WTC11 (cell line): ENCODE data around the gene TEN1. TPM values are rescaled to one million over a fixed set of nuclear protein-coding genes. Genes with fewer than 3 reads are reported as not detected.

Source experiments
- ATAC-seq: fragments of 200-7000 bp; cut with Tn5 transposase; 2 replicates; pipeline ENCODE4 v1.10.0; 2021; ENCODE audit warnings: mild to moderate bottlenecking, moderate library complexity
- CTCF ChIA-PET: fragments of 300-600 bp; sonication (Branson Sonifier 250); formaldehyde crosslinking; loops from one replicate; lab custom pipeline; 2021; ENCODE audit warnings: antibody characterized with exemption; lab: Charles Lee
- POLR2A ChIA-PET: fragments of 350-600 bp; sonication (Branson Sonifier 250); formaldehyde crosslinking; loops from one replicate; lab custom pipeline; 2021; ENCODE audit warnings: antibody characterized with exemption; lab: Charles Lee
- DNase-seq: peaks from one replicate; pipeline ENCODE4 v3.0.0; 2021; ENCODE audit warnings: low spot score
- H3K27ac Mint-ChIP-seq: 2 replicates; pipeline ENCODE4 v1.8.0; 2021; ENCODE audit warnings: mixed read lengths
- H3K27me3 Mint-ChIP-seq: 2 replicates; pipeline ENCODE4 v1.8.0; 2021; ENCODE audit warnings: low read depth, mild to moderate bottlenecking, moderate library complexity, mixed read lengths
- H3K36me3 Mint-ChIP-seq: 2 replicates; pipeline ENCODE4 v1.8.0; 2021; ENCODE audit warnings: mixed read lengths
- H3K4me1 Mint-ChIP-seq: 2 replicates; pipeline ENCODE4 v1.8.0; 2022; ENCODE audit warnings: mixed read lengths
- H3K4me3 Mint-ChIP-seq: 2 replicates; pipeline ENCODE4 v1.8.0; 2021; ENCODE audit warnings: mild to moderate bottlenecking, moderate library complexity, mixed read lengths
- H3K9me3 Mint-ChIP-seq: 2 replicates; pipeline ENCODE4 v1.8.0; 2021; ENCODE audit warnings: mixed read lengths
- CBFB ChIP-seq: sonication (generic); formaldehyde crosslinking; IDR thresholded peaks from 2 replicates; pipeline ENCODE4 v1.8.1; 2022; ENCODE audit warnings: mild to moderate bottlenecking, low read depth, missing genetic modification reagents
- CDX4 ChIP-seq: fragments of 250-450 bp; sonication (Bioruptor Pico); IDR thresholded peaks from 2 replicates; pipeline ENCODE4 v1.9.0; 2021; ENCODE audit warnings: moderate library complexity, mild to moderate bottlenecking, inconsistent platforms, borderline replicate concordance
- ESRRA ChIP-seq: sonication (generic); formaldehyde crosslinking; IDR thresholded peaks from 2 replicates; pipeline ENCODE4 v1.8.1; 2022; ENCODE audit warnings: mild to moderate bottlenecking, missing genetic modification reagents, borderline replicate concordance
- ETV6 ChIP-seq: sonication (generic); formaldehyde crosslinking; IDR thresholded peaks from 2 replicates; pipeline ENCODE4 v1.8.1; 2022; ENCODE audit warnings: mild to moderate bottlenecking, missing genetic modification reagents
- FOXJ3 ChIP-seq: sonication (generic); formaldehyde crosslinking; IDR thresholded peaks from 2 replicates; pipeline ENCODE4 v1.9.0; 2021; ENCODE audit warnings: missing genetic modification reagents, mild to moderate bottlenecking, borderline replicate concordance
- GABPB1 ChIP-seq: sonication (generic); formaldehyde crosslinking; IDR thresholded peaks from 2 replicates; pipeline ENCODE4 v1.8.1; 2023; ENCODE audit warnings: mild to moderate bottlenecking, missing genetic modification reagents
- GRHL2 ChIP-seq: fragments of 250-450 bp; sonication (Bioruptor Pico); IDR thresholded peaks from 2 replicates; pipeline ENCODE4 v1.8.0; 2022; ENCODE audit warnings: mild to moderate bottlenecking, moderate library complexity; ENCODE audit not compliant: insufficient replicate concordance, severe bottlenecking
- IRF2 ChIP-seq: sonication (generic); formaldehyde crosslinking; IDR thresholded peaks from 2 replicates; pipeline ENCODE4 v1.8.0; 2022; ENCODE audit warnings: low read depth, missing genetic modification reagents, borderline replicate concordance
- JUN ChIP-seq: sonication (generic); formaldehyde crosslinking; IDR thresholded peaks from 2 replicates; pipeline ENCODE4 v1.8.0; 2023; ENCODE audit warnings: mild to moderate bottlenecking, missing genetic modification reagents
- MYBL2 ChIP-seq: sonication (generic); formaldehyde crosslinking; IDR thresholded peaks from 2 replicates; pipeline ENCODE4 v1.8.1; 2023; ENCODE audit warnings: mild to moderate bottlenecking, moderate library complexity, missing genetic modification reagents
- RELA ChIP-seq: sonication (generic); formaldehyde crosslinking; IDR thresholded peaks from 2 replicates; pipeline ENCODE4 v1.8.1; 2022; ENCODE audit warnings: missing genetic modification reagents, mild to moderate bottlenecking, borderline replicate concordance
- TP53 ChIP-seq: sonication (generic); formaldehyde crosslinking; IDR thresholded peaks from 2 replicates; pipeline ENCODE4 v1.8.1; 2023; ENCODE audit warnings: mild to moderate bottlenecking, missing genetic modification reagents
- ZMAT4 ChIP-seq: fragments of 250-450 bp; sonication (Bioruptor Pico); IDR thresholded peaks from 2 replicates; pipeline ENCODE4 v1.9.0; 2021; ENCODE audit warnings: mild to moderate bottlenecking
- ZNF671 ChIP-seq: fragments of 250-450 bp; sonication (Bioruptor Pico); IDR thresholded peaks from 2 replicates; pipeline ENCODE4 v1.8.0; 2021; ENCODE audit warnings: mild to moderate bottlenecking
- total RNA-seq: library from RNA; stranded (reverse); gene quantifications from 3 replicates; pipeline ENCODE4 v1.2.3, GENCODE V29; 2021
- TF ChIP-seq, protein P1 (sequence below): sonication (generic); formaldehyde crosslinking; IDR thresholded peaks from 2 replicates; pipeline ENCODE4 v1.8.0; 2022; ENCODE audit warnings: mild to moderate bottlenecking, missing genetic modification reagents
- TF ChIP-seq, protein P2 (sequence below): fragments of 250-450 bp; sonication (Bioruptor Pico); IDR thresholded peaks from 2 replicates; pipeline ENCODE4 v1.9.0; 2021; ENCODE audit warnings: mild to moderate bottlenecking

TEN1 gene
- total RNA-seq, 1 experiment from 2014 or later: 15.6 TPM

- TF ChIP-seq, protein P1, sequence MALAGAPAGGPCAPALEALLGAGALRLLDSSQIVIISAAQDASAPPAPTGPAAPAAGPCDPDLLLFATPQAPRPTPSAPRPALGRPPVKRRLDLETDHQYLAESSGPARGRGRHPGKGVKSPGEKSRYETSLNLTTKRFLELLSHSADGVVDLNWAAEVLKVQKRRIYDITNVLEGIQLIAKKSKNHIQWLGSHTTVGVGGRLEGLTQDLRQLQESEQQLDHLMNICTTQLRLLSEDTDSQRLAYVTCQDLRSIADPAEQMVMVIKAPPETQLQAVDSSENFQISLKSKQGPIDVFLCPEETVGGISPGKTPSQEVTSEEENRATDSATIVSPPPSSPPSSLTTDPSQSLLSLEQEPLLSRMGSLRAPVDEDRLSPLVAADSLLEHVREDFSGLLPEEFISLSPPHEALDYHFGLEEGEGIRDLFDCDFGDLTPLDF (CRISPR knock-in tag): no peak
- TF ChIP-seq MYBL2 (CRISPR knock-in tag) (no peak), JUN (no peak), CDX4 (CRISPR knock-in tag) (no peak)
- TF ChIP-seq, protein P2, sequence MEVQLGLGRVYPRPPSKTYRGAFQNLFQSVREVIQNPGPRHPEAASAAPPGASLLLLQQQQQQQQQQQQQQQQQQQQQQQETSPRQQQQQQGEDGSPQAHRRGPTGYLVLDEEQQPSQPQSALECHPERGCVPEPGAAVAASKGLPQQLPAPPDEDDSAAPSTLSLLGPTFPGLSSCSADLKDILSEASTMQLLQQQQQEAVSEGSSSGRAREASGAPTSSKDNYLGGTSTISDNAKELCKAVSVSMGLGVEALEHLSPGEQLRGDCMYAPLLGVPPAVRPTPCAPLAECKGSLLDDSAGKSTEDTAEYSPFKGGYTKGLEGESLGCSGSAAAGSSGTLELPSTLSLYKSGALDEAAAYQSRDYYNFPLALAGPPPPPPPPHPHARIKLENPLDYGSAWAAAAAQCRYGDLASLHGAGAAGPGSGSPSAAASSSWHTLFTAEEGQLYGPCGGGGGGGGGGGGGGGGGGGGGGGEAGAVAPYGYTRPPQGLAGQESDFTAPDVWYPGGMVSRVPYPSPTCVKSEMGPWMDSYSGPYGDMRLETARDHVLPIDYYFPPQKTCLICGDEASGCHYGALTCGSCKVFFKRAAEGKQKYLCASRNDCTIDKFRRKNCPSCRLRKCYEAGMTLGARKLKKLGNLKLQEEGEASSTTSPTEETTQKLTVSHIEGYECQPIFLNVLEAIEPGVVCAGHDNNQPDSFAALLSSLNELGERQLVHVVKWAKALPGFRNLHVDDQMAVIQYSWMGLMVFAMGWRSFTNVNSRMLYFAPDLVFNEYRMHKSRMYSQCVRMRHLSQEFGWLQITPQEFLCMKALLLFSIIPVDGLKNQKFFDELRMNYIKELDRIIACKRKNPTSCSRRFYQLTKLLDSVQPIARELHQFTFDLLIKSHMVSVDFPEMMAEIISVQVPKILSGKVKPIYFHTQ: no peak
Observed at GRCh38 chr17:76009447-76009846, 30.4 kb downstream of the TEN1 start (continued).

DNA sequence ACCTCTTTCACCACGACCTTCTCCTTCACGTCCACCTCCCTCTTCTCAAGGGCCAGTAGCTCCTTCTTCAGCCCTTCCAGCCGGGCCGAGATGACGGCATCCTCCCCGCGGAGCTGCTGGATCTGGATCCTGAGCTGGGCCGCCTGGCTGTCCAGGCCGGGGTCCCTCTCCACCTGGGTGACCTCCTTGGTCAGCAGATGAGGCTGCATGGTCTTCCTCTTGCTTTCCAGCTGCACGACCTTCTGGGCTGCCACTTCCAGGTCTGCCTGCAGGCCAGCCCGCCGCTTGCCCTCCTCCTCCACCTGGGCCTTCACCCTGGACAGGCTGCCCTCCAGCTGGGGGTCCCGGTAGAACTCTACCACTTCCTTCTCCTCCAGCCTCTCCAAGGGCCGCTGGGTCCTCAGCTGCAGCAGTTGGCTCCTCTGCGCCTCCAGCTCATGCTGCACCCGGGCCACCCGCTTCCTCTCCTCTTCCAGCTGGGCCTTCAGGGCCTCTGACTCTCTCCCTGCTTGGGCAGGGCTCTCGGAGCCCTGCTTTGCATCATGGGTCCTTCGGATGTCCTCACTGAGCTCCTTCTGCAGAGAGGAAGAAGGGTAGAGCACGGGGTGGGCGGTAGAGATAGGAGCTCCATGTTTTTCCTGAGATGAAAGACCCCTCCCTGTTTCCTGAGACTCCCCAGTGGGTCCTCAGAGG, 31.1 kb downstream of the TEN1 start:
- CTCF ChIA-PET: interaction anchor here (1.0 to 7.6 kb wide), 7 partner anchors 11 to 270 kb away, joined by 3 to 112 read pairs (median 7); partner anchors contain the start of genes CDK3 and MRPL38
- Mint-ChIP-seq H3K4me3 (no peak overlapping the region), H3K27ac (no peak overlapping the region)

DNA sequence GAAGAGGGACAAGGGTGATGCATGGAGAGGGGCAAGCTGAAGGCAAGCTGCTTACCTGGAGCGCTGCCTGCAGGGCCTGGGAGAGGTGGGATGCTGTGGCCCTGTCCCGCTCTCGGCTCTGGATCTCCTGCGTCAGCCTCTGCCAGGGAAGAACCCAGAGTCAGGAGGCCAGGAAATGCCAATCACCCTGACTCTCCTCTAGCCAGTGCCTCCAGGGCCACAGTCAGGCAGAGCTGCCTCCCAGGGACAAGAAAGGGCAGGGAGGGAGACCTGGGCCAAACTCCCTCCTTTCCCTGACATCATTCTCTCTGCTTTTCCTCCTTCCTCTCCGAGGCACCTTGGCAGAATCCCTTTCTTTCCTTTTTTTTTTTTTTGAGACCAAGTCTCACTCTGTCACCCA, 32.9 kb downstream of the TEN1 start:
- Mint-ChIP-seq H3K9me3 (peaks cover 6% of the 10 kb centered on the region; the same call in 1 of the 2 replicates), H3K36me3 (no peaks in the 10 kb centered on the region), H3K4me3 (no peak overlapping the region), H3K27me3 (no peaks in the 10 kb centered on the region), H3K27ac (no peak overlapping the region), H3K4me1 (0 out of 2 replicates have a peak, but pooled peaks cover 2% of the 10 kb centered on the region)
- TF ChIP-seq GRHL2 (CRISPR knock-in tag): no peak
- TF ChIP-seq ETV6: no peak
- no peak for TF ChIP-seq FOXJ3 (CRISPR knock-in tag)
- no peak for TF ChIP-seq RELA (CRISPR knock-in tag)
- ChIA-PET POLR2A (no interaction called here), CTCF (interaction anchor here (0.6 to 7.6 kb wide), 8 partner anchors 13 to 268 kb away, joined by 3 to 112 read pairs (median 6); partner anchors contain the start of genes CDK3, GALR2 and MRPL38)
- no peak for ATAC-seq
- DNase-seq: no peak

More for the DNA sequence above, 31.1 kb downstream of the TEN1 start:
- DNase-seq: no peak
- no peak for TF ChIP-seq CBFB
- no peak for TF ChIP-seq GABPB1 (CRISPR knock-in tag)
- no peak for TF ChIP-seq TP53
- no peak for TF ChIP-seq ZMAT4
- POLR2A ChIA-PET: interaction anchor here (0.7 kb wide), 1 partner anchor 224 kb away, joined by 3 read pairs; no protein-coding TSS in a partner anchor
- H3K9me3 Mint-ChIP-seq: peaks cover 6% of the 10 kb centered on the region; the same call in 1 of the 2 replicates
- no peaks in the 10 kb centered on the region for H3K36me3 Mint-ChIP-seq
- no peak for ATAC-seq
- no peaks in the 10 kb centered on the region for H3K27me3 Mint-ChIP-seq
- H3K4me1 Mint-ChIP-seq: 0 out of 2 replicates have a peak, but pooled peaks cover 2% of the 10 kb centered on the region

GRCh38 chr17:76013377-76013932, 34.4 kb downstream of the TEN1 start:
- Mint-ChIP-seq H3K9me3 (peaks cover 6% of the 10 kb centered on the region; the same call in 1 of the 2 replicates), H3K36me3 (no peaks in the 10 kb centered on the region), H3K4me1 (0 out of 2 replicates have a peak, but pooled peaks cover 2% of the 10 kb centered on the region), H3K27ac (no peak overlapping the region; the same call in 1 of the 2 replicates), H3K27me3 (no peaks in the 10 kb centered on the region), H3K4me3 (no peak overlapping the region)
- ChIA-PET CTCF (interaction anchor here (0.5 to 7.6 kb wide), 81 partner anchors 9 to 543 kb away, joined by 3 to 112 read pairs (median 6); partner anchors contain the start of genes ACOX1, CDK3, EXOC7 and GALK1), POLR2A (interaction anchor here (1.1 to 1.3 kb wide), 2 partner anchors 108 to 109 kb away, joined by 4 to 5 read pairs; partner anchors contain the start of gene MRPL38)
- DNase-seq (no peak), ATAC-seq (no peak)
- no peak for TF ChIP-seq JUN
- TF ChIP-seq ZNF671 (CRISPR knock-in tag): no peak
- TF ChIP-seq MYBL2 (CRISPR knock-in tag): no peak
- TF ChIP-seq ESRRA: no peak
- TF ChIP-seq IRF2: no peak
